GM23248 (cell line): Measurements from ENCODE around the gene P4HA1.

ENCODE experiments used
- EZH2 ChIP-seq: fragments of 200-600 bp; sonication (generic); IDR thresholded peaks from 2 replicates; pipeline ENCODE4 v1.6.1; 2018; ENCODE audit warnings: antibody characterized with exemption, mild to moderate bottlenecking; ENCODE audit not compliant: insufficient read depth, poor library complexity, severe bottlenecking
- EZH2phosphoT487 ChIP-seq: fragments of 200-600 bp; sonication (generic); IDR thresholded peaks from 2 replicates; pipeline ENCODE4 v1.6.1; 2018; ENCODE audit warnings: antibody characterized with exemption, moderate library complexity, mild to moderate bottlenecking, low read depth; ENCODE audit not compliant: insufficient read depth

DNA sequence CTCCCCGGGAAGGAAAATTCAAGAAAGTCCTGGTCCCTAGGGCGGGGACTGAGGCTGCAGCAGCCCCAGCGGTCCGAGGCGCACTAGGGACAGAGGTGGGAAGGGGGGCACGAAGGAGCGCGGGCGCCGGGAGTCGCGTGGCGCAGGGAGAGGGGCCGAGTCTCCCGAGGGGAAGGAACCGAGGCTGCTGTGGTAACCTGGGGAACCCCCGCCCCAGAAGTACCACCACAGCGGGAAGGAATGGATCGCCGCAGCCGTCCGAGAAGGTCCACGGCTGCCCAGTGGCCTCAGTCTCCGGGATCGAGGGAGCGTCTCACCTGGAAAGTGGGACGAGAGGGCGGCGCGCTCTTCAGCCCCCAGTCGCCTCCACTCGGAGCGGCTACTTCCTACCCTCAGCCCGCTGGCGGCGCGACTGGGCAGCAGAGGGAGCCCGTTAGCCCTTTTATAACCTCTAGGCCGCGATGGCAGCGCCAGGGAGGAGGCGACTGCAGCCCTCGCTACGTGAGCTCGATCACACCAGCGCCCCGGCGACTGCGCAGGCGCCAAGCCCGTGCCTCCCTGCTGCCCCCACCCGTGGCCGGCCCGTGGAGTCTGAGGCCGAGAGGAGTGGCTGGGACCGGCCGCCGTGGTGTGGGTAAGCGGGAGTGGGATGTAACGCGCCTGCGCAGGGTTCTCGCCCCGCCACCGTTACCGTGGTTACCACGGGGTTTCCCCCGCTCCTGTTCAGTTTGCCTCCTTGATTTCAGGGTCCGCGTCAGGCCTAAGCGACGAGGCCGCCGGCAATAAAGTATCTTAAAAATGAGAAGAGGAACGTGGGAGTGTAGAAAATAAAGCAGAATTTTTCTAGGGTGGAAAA lies at the start of gene P4HA1:
- TF ChIP-seq EZH2, result no peak
- no peak for TF ChIP-seq EZH2phosphoT487
